ENCODE data around the gene EXOC4.

GRCh38 chr7:134086998-134087735, 834.3 kb downstream of the EXOC4 start:
- TF ChIP-seq, protein P1, sequence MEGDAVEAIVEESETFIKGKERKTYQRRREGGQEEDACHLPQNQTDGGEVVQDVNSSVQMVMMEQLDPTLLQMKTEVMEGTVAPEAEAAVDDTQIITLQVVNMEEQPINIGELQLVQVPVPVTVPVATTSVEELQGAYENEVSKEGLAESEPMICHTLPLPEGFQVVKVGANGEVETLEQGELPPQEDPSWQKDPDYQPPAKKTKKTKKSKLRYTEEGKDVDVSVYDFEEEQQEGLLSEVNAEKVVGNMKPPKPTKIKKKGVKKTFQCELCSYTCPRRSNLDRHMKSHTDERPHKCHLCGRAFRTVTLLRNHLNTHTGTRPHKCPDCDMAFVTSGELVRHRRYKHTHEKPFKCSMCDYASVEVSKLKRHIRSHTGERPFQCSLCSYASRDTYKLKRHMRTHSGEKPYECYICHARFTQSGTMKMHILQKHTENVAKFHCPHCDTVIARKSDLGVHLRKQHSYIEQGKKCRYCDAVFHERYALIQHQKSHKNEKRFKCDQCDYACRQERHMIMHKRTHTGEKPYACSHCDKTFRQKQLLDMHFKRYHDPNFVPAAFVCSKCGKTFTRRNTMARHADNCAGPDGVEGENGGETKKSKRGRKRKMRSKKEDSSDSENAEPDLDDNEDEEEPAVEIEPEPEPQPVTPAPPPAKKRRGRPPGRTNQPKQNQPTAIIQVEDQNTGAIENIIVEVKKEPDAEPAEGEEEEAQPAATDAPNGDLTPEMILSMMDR (conservative IDR thresholded peaks at IDR 0.05 in 1 of 2, IDR thresholded peaks at IDR 0.05 in 1 of 2; ENCODE audit: low read depth in 1 of 2, low read length in 2 of 2), result no peak
- no peak for TF ChIP-seq EZH2 (IDR thresholded peaks at IDR 0.05; ENCODE audit: low read length, missing control alignments)

Data from fibroblast of lung (primary cell).